GM23338 (cell line): ENCODE results near the gene TENM3.

Experiments used
- CREB1 ChIP-seq: fragments of 250-450 bp; sonication (Bioruptor Pico); IDR thresholded peaks from 2 replicates; pipeline ENCODE4 v1.5.0; 2020; ENCODE audit warnings: low read depth, mild to moderate bottlenecking, moderate library complexity
- CTCF ChIP-seq, 2 experiments: fragments of 200-600 bp in 1 of 2; sonication (generic) in 1 of 2; conservative IDR thresholded peaks; 2 replicates each; pipeline versions ENCODE4 v1.5.1 to v1.6.1; 2016 to 2017; ENCODE audit warnings: antibody characterized with exemption in 2 of 2, low read depth in 2 of 2, mild to moderate bottlenecking in 2 of 2, moderate library complexity in 1 of 2
- EZH2 ChIP-seq: fragments of 200-600 bp; sonication (generic); IDR thresholded peaks from one replicate; pipeline ENCODE4 v1.8.0; 2017; ENCODE audit warnings: antibody characterized with exemption, mild to moderate bottlenecking, low read depth; ENCODE audit not compliant: unreplicated experiment
- EZH2phosphoT487 ChIP-seq: fragments of 200-600 bp; sonication (generic); IDR thresholded peaks from one replicate; pipeline ENCODE4 v1.8.1; 2018; ENCODE audit warnings: antibody characterized with exemption; ENCODE audit not compliant: unreplicated experiment
- JUNB ChIP-seq: IDR thresholded peaks from one replicate; pipeline ENCODE4 v1.6.1; 2016; ENCODE audit warnings: antibody characterized with exemption; ENCODE audit not compliant: unreplicated experiment
- POLR2AphosphoS5 ChIP-seq: IDR thresholded peaks from 2 replicates; pipeline ENCODE4 v1.6.1; 2016; ENCODE audit warnings: antibody characterized with exemption, low read depth
- STAT1 ChIP-seq: IDR thresholded peaks from one replicate; pipeline ENCODE4 v1.6.1; 2016; ENCODE audit warnings: antibody characterized with exemption; ENCODE audit not compliant: unreplicated experiment
- ZNF114 ChIP-seq: fragments of 250-450 bp; sonication (Bioruptor Pico); IDR thresholded peaks from 2 replicates; pipeline ENCODE4 v1.5.0; 2020; ENCODE audit warnings: mild to moderate bottlenecking, moderate library complexity
- TF ChIP-seq, protein P1 (sequence below): IDR thresholded peaks from one replicate; pipeline ENCODE4 v1.6.1; 2018; ENCODE audit warnings: antibody characterized with exemption; ENCODE audit not compliant: unreplicated experiment
- TF ChIP-seq, protein P2 (sequence below): fragments of 250-450 bp; sonication (Bioruptor Pico); IDR thresholded peaks from 2 replicates; pipeline ENCODE4 v1.5.0; 2020; ENCODE audit warnings: mild to moderate bottlenecking, moderate library complexity

DNA sequence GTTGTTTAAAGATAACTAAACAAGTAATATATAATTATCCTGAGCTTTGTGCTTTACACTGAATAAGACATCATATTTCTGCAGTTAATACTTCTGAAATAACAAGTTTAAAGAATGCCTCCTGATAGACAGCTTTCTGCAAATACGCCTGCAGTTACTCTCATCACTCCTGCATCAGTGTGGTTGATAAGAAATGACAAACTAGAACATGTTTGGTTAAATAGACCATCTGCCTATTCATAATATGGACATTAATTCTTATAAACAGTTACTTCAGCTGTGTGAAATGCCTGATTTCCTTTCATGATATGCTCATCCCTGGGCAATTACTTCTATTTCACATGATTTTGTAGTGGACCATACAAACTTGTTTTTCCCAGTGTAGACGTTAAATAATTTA is 7.0 kb upstream of the TENM3 start:
- TF ChIP-seq EZH2 = no peak
- TF ChIP-seq CTCF (conservative IDR thresholded peaks at IDR 0.05; ENCODE audit: low read depth in 2 of 2) = no peak
- TF ChIP-seq EZH2phosphoT487 = no peak
- TF ChIP-seq, protein P1, sequence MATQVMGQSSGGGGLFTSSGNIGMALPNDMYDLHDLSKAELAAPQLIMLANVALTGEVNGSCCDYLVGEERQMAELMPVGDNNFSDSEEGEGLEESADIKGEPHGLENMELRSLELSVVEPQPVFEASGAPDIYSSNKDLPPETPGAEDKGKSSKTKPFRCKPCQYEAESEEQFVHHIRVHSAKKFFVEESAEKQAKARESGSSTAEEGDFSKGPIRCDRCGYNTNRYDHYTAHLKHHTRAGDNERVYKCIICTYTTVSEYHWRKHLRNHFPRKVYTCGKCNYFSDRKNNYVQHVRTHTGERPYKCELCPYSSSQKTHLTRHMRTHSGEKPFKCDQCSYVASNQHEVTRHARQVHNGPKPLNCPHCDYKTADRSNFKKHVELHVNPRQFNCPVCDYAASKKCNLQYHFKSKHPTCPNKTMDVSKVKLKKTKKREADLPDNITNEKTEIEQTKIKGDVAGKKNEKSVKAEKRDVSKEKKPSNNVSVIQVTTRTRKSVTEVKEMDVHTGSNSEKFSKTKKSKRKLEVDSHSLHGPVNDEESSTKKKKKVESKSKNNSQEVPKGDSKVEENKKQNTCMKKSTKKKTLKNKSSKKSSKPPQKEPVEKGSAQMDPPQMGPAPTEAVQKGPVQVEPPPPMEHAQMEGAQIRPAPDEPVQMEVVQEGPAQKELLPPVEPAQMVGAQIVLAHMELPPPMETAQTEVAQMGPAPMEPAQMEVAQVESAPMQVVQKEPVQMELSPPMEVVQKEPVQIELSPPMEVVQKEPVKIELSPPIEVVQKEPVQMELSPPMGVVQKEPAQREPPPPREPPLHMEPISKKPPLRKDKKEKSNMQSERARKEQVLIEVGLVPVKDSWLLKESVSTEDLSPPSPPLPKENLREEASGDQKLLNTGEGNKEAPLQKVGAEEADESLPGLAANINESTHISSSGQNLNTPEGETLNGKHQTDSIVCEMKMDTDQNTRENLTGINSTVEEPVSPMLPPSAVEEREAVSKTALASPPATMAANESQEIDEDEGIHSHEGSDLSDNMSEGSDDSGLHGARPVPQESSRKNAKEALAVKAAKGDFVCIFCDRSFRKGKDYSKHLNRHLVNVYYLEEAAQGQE = no peak
- TF ChIP-seq POLR2AphosphoS5 = no peak
- TF ChIP-seq CREB1 (CRISPR knock-in tag) = no peak
- TF ChIP-seq, protein P2, sequence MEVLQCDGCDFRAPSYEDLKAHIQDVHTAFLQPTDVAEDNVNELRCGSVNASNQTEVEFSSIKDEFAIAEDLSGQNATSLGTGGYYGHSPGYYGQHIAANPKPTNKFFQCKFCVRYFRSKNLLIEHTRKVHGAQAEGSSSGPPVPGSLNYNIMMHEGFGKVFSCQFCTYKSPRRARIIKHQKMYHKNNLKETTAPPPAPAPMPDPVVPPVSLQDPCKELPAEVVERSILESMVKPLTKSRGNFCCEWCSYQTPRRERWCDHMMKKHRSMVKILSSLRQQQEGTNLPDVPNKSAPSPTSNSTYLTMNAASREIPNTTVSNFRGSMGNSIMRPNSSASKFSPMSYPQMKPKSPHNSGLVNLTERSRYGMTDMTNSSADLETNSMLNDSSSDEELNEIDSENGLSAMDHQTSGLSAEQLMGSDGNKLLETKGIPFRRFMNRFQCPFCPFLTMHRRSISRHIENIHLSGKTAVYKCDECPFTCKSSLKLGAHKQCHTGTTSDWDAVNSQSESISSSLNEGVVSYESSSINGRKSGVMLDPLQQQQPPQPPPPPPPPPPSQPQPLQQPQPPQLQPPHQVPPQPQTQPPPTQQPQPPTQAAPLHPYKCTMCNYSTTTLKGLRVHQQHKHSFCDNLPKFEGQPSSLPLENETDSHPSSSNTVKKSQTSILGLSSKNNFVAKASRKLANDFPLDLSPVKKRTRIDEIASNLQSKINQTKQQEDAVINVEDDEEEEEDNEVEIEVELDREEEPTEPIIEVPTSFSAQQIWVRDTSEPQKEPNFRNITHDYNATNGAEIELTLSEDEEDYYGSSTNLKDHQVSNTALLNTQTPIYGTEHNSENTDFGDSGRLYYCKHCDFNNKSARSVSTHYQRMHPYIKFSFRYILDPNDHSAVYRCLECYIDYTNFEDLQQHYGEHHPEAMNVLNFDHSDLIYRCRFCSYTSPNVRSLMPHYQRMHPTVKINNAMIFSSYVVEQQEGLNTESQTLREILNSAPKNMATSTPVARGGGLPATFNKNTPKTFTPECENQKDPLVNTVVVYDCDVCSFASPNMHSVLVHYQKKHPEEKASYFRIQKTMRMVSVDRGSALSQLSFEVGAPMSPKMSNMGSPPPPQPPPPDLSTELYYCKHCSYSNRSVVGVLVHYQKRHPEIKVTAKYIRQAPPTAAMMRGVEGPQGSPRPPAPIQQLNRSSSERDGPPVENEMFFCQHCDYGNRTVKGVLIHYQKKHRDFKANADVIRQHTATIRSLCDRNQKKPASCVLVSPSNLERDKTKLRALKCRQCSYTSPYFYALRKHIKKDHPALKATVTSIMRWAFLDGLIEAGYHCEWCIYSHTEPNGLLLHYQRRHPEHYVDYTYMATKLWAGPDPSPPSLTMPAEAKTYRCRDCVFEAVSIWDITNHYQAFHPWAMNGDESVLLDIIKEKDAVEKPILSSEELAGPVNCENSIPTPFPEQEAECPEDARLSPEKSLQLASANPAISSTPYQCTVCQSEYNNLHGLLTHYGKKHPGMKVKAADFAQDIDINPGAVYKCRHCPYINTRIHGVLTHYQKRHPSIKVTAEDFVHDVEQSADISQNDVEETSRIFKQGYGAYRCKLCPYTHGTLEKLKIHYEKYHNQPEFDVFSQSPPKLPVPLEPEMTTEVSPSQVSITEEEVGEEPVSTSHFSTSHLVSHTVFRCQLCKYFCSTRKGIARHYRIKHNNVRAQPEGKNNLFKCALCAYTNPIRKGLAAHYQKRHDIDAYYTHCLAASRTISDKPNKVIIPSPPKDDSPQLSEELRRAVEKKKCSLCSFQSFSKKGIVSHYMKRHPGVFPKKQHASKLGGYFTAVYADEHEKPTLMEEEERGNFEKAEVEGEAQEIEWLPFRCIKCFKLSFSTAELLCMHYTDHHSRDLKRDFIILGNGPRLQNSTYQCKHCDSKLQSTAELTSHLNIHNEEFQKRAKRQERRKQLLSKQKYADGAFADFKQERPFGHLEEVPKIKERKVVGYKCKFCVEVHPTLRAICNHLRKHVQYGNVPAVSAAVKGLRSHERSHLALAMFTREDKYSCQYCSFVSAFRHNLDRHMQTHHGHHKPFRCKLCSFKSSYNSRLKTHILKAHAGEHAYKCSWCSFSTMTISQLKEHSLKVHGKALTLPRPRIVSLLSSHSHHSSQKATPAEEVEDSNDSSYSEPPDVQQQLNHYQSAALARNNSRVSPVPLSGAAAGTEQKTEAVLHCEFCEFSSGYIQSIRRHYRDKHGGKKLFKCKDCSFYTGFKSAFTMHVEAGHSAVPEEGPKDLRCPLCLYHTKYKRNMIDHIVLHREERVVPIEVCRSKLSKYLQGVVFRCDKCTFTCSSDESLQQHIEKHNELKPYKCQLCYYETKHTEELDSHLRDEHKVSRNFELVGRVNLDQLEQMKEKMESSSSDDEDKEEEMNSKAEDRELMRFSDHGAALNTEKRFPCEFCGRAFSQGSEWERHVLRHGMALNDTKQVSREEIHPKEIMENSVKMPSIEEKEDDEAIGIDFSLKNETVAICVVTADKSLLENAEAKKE = no peak
- TF ChIP-seq JUNB = no peak
- TF ChIP-seq ZNF114 (CRISPR knock-in tag) = no peak
- no peak for TF ChIP-seq STAT1
